ENCODE results near the gene MEGF11. TPM values are rescaled to one million over a fixed set of nuclear protein-coding genes. Genes with fewer than 3 reads are reported as not detected.

Gene MEGF11
- total RNA-seq, 4 donors from 2014 or later: 0.23 to 0.33 TPM; not detected in 2

- 64% methylated on average over 6 of the region's 6 CpGs for WGBS
- intact Hi-C loops (cut with DNase I): no loop called here
- Histone ChIP-seq H3K9me3 (no peaks in the 10 kb centered on the region), H3K4me3 (no peak overlapping the region), H3K36me3 (no peaks in the 10 kb centered on the region), H3K4me1 (peaks cover 0 to 23% (median 16%) of the 10 kb centered on the region in 4 donors), H3K27ac (replicated peaks in 1 of 4) (no peak overlapping the region), H3K27me3 (peaks cover 0 to 9% (median 0%) of the 10 kb centered on the region in 4 donors)
- TF ChIP-seq, protein P1, sequence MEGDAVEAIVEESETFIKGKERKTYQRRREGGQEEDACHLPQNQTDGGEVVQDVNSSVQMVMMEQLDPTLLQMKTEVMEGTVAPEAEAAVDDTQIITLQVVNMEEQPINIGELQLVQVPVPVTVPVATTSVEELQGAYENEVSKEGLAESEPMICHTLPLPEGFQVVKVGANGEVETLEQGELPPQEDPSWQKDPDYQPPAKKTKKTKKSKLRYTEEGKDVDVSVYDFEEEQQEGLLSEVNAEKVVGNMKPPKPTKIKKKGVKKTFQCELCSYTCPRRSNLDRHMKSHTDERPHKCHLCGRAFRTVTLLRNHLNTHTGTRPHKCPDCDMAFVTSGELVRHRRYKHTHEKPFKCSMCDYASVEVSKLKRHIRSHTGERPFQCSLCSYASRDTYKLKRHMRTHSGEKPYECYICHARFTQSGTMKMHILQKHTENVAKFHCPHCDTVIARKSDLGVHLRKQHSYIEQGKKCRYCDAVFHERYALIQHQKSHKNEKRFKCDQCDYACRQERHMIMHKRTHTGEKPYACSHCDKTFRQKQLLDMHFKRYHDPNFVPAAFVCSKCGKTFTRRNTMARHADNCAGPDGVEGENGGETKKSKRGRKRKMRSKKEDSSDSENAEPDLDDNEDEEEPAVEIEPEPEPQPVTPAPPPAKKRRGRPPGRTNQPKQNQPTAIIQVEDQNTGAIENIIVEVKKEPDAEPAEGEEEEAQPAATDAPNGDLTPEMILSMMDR (IDR thresholded peaks at IDR 0.05): no peak
- TF ChIP-seq POLR2AphosphoS5 (IDR thresholded peaks at IDR 0.05): peak in 1 of 2 donors; percentile 50
- TF ChIP-seq POLR2A (IDR thresholded peaks at IDR 0.05; ENCODE audit: low read depth): no peak
- no peak for DNase-seq (ENCODE audit: extremely low spot score)
Observed at GRCh38 chr15:66023311-66023972, 230.1 kb downstream of the MEGF11 start.

DNA sequence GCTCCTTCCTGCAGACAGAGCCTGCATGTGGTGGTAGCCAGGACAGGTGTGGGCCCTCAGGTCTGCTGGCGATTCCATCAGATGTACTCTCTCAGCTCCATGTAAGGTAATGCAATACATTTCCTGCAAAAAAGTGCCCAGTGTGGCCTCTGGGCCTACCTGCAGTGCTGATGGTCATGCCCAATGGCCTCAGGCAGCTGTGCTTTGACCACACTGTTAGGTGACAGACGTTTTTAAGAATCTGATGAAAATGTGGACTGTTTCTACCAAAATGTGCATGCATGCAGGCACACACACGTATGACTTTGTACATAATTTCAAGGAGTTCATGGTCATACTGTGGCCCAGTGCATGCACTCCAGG is 231.4 kb downstream of the MEGF11 start:
- H3K27me3 ChIP-seq: peaks cover 0 to 9% (median 0%) of the 10 kb centered on the region in 4 donors
- DNase-seq (ENCODE audit: extremely low spot score): no peak
- peaks cover 0 to 23% (median 16%) of the 10 kb centered on the region in 4 donors for H3K4me1 ChIP-seq
- H3K36me3 ChIP-seq: no peaks in the 10 kb centered on the region
- WGBS: 79% methylated on average over 2 of the region's 3 CpGs
- TF ChIP-seq EP300 (IDR thresholded peaks at IDR 0.05): no peak
- TF ChIP-seq, protein P1 (IDR thresholded peaks at IDR 0.05): no peak
- TF ChIP-seq POLR2A (IDR thresholded peaks at IDR 0.05; ENCODE audit: low read depth): no peak
- TF ChIP-seq POLR2AphosphoS5 (IDR thresholded peaks at IDR 0.05): no peak
- intact Hi-C loops (cut with DNase I): no loop called here
- H3K4me3 ChIP-seq: no peak overlapping the region
- no peak overlapping the region for H3K27ac ChIP-seq (replicated peaks in 1 of 4)
- no peaks in the 10 kb centered on the region for H3K9me3 ChIP-seq

GRCh38 chr15:66021496-66022162 is 231.9 kb downstream of the MEGF11 start:
- Histone ChIP-seq H3K27me3 (peaks cover 0 to 9% (median 0%) of the 10 kb centered on the region in 4 donors), H3K9me3 (no peaks in the 10 kb centered on the region), H3K36me3 (no peaks in the 10 kb centered on the region), H3K27ac (replicated peaks in 1 of 4) (no peak overlapping the region), H3K4me3 (no peak overlapping the region), H3K4me1 (peaks cover 0 to 23% (median 16%) of the 10 kb centered on the region in 4 donors)
- WGBS: 84% methylated on average over 7 of the region's 7 CpGs
- no peak for DNase-seq (ENCODE audit: extremely low spot score)
- TF ChIP-seq POLR2AphosphoS5 (IDR thresholded peaks at IDR 0.05) (no peak), EP300 (IDR thresholded peaks at IDR 0.05) (no peak), POLR2A (IDR thresholded peaks at IDR 0.05; ENCODE audit: low read depth) (no peak)
- TF ChIP-seq, protein P1 (IDR thresholded peaks at IDR 0.05): no peak
- intact Hi-C loops (cut with DNase I): no loop called here

- Histone ChIP-seq H3K27me3 (peaks cover 0 to 9% (median 0%) of the 10 kb centered on the region in 4 donors), H3K4me3 (no peak overlapping the region), H3K4me1 (peaks cover 0 to 17% (median 12%) of the 10 kb centered on the region in 4 donors), H3K27ac (replicated peaks in 1 of 4) (no peak overlapping the region), H3K9me3 (no peaks in the 10 kb centered on the region), H3K36me3 (no peaks in the 10 kb centered on the region)
- DNase-seq (ENCODE audit: extremely low spot score): no peak
- intact Hi-C loops (cut with DNase I): no loop called here
- no peak for TF ChIP-seq POLR2A (IDR thresholded peaks at IDR 0.05; ENCODE audit: low read depth)
- TF ChIP-seq POLR2AphosphoS5 (IDR thresholded peaks at IDR 0.05): no peak
- TF ChIP-seq EP300 (IDR thresholded peaks at IDR 0.05): no peak
- TF ChIP-seq, protein P1 (IDR thresholded peaks at IDR 0.05): no peak
- 91% methylated on average over 6 of the region's 10 CpGs for WGBS
Observed at GRCh38 chr15:66019826-66020398, 233.6 kb downstream of the MEGF11 start.
